Activated CD8-positive, alpha-beta memory T cell treated with anti-CD3 and anti-CD28 coated beads, Interleukin-2, amount 50 U/mL, for 48 hours (primary cell): ENCODE results near the gene MPC1L.
"Not testable (repeated sequence)": the region's sequence is repeated elsewhere in the genome, so short reads cannot be mapped to it uniquely, and the experiment has no call there.

ENCODE experiments used
- DNase-seq: peaks from one replicate; pipeline ENCODE4 v3.0.0-alpha.2; 2020

MPC1L gene

GRCh38 chrX:40623139-40623536 lies at the start of gene MPC1L:
MPC1L (plus strand) TSS chrX:40623428; CDS start chrX:40623566, 138 bp downstream.
- DNase-seq, result no peak

GRCh38 chrX:40573763-40574162 lies 49.5 kb upstream of the MPC1L start:
- DNase-seq, result no peak

- DNase-seq, result not testable (repeated sequence)
These were observed 47.8 kb upstream of the MPC1L start for GRCh38 chrX:40575411-40575810.

GRCh38 chrX:40576291-40576690 lies 46.9 kb upstream of the MPC1L start:
- no peak for DNase-seq

- DNase-seq, result no peak
These were observed 45.1 kb upstream of the MPC1L start for GRCh38 chrX:40578039-40578695.

- no peak for DNase-seq
These were observed 44.1 kb upstream of the MPC1L start for GRCh38 chrX:40579141-40579540.

- no peak for DNase-seq
These were observed 43.2 kb upstream of the MPC1L start for GRCh38 chrX:40579900-40580536.

GRCh38 chrX:40580537-40581335 lies 42.5 kb upstream of the MPC1L start, which contains the start of gene ATP6AP2:
ATP6AP2 (plus strand) TSS chrX:40580970; CDS start chrX:40581066, 96 bp downstream.
- DNase-seq, result peak; percentile 86

- no peak for DNase-seq
These were observed 41.8 kb upstream of the MPC1L start for GRCh38 chrX:40581336-40581920.

- not testable (repeated sequence) for DNase-seq
These were observed 41.0 kb upstream of the MPC1L start for GRCh38 chrX:40582178-40582577.

- no peak for DNase-seq
These were observed 40.4 kb upstream of the MPC1L start for GRCh38 chrX:40582811-40583210.

GRCh38 chrX:40587623-40588022 lies 35.6 kb upstream of the MPC1L start:
- DNase-seq, result not testable (repeated sequence)

GRCh38 chrX:40589616-40590321 lies 33.5 kb upstream of the MPC1L start:
- not testable (repeated sequence) for DNase-seq

GRCh38 chrX:40603446-40603845 lies 19.8 kb upstream of the MPC1L start:
- no peak for DNase-seq

- DNase-seq, result no peak
These were observed 15.8 kb upstream of the MPC1L start for GRCh38 chrX:40607381-40607780.

GRCh38 chrX:40612511-40612910 lies 10.7 kb upstream of the MPC1L start:
- DNase-seq, result no peak

- DNase-seq, result no peak
These were observed 7.3 kb upstream of the MPC1L start for GRCh38 chrX:40615976-40616375.

GRCh38 chrX:40617566-40617965 lies 5.7 kb upstream of the MPC1L start:
- no peak for DNase-seq

GRCh38 chrX:40622479-40623138 lies 619 bp upstream of the MPC1L start:
- no peak for DNase-seq

GRCh38 chrX:40623665-40624064 lies 437 bp downstream of the MPC1L start:
- no peak for DNase-seq

GRCh38 chrX:40625294-40625693 lies 2.1 kb downstream of the MPC1L start:
- DNase-seq, result no peak

- DNase-seq, result no peak
These were observed 5.3 kb downstream of the MPC1L start for GRCh38 chrX:40628506-40628905.
